ENCODE measurements around the gene RNF224.

DNA sequence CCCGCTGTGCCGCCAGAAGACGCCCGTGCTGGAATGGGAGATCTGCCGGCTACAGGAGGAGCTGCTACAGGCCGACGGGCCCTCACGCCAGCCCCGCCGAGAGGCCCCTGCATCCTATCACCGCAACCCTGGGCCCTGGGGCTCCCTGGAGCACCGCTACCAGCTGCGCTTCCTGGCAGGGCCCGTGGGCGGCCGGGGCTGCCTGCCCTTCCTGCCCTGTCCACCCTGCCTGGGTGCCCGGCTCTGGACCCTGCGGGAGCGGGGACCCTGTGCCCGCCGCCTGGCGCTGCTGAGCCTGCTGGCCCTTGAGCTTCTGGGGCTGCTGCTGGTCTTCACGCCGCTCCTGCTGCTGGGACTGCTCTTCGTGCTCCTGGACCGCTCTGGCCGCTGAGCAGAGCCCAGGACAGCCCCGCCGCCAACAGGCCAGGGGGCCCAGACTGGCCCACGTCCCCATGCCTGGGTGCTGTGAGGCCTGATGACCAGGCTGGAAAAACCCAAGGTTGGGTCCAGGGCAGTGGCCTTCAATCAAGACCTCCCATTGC, 9.0 kb upstream of the RNF224 start:
- TF ChIP-seq POLR2A (IDR thresholded peaks at IDR 0.05) = no peak
- TF ChIP-seq, protein P1, sequence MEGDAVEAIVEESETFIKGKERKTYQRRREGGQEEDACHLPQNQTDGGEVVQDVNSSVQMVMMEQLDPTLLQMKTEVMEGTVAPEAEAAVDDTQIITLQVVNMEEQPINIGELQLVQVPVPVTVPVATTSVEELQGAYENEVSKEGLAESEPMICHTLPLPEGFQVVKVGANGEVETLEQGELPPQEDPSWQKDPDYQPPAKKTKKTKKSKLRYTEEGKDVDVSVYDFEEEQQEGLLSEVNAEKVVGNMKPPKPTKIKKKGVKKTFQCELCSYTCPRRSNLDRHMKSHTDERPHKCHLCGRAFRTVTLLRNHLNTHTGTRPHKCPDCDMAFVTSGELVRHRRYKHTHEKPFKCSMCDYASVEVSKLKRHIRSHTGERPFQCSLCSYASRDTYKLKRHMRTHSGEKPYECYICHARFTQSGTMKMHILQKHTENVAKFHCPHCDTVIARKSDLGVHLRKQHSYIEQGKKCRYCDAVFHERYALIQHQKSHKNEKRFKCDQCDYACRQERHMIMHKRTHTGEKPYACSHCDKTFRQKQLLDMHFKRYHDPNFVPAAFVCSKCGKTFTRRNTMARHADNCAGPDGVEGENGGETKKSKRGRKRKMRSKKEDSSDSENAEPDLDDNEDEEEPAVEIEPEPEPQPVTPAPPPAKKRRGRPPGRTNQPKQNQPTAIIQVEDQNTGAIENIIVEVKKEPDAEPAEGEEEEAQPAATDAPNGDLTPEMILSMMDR (IDR thresholded peaks at IDR 0.05) = no peak
